Heart left ventricle (tissue), 16 donors: Measurements from ENCODE around the gene AKR7A2. TPM values are rescaled to one million over a fixed set of nuclear protein-coding genes. Genes with fewer than 3 reads are reported as not detected.

ENCODE experiments used
- ATAC-seq, 4 donors: fragments of 200-7000 bp; cut with Tn5 transposase; one replicate each; pipeline ENCODE4 v1.9.1; 2020 to 2022; ENCODE audit warnings: moderate library complexity in 4 of 4, mild to moderate bottlenecking in 3 of 4, moderate number of reproducible peaks in 1 of 4
- DNase-seq, 5 donors: peaks; one replicate each; pipeline ENCODE4 v3.0.0-alpha.2; 2020
- H3K27ac ChIP-seq, 12 donors: fragments of 200-600 bp; sonication (generic) in 4 of 12; one replicate each; pipeline versions ENCODE4 v1.5.0 to v1.8.0; 2016 to 2022; ENCODE audit warnings: mild to moderate bottlenecking in 2 of 12
- H3K27me3 ChIP-seq, 9 donors: fragments of 200-600 bp; sonication (generic) in 2 of 9; one replicate each; pipeline versions ENCODE4 v1.5.1 to v1.8.0; 2016 to 2022; ENCODE audit warnings: mild to moderate bottlenecking in 3 of 9
- H3K36me3 ChIP-seq, 9 donors: fragments of 200-600 bp; sonication (generic) in 2 of 9; one replicate each; pipeline versions ENCODE4 v1.5.0 to v1.8.0; 2018 to 2022; ENCODE audit warnings: mild to moderate bottlenecking in 2 of 9
- H3K4me1 ChIP-seq, 12 donors: fragments of 200-600 bp; sonication (generic) in 4 of 12; one replicate each; pipeline versions ENCODE4 v1.5.0 to v1.8.0; 2016 to 2022; ENCODE audit warnings: mild to moderate bottlenecking in 3 of 12
- H3K4me3 ChIP-seq, 12 donors: fragments of 200-600 bp; sonication (generic) in 4 of 12; one replicate each; pipeline versions ENCODE4 v1.5.0 to v1.8.0; 2017 to 2022; ENCODE audit warnings: mild to moderate bottlenecking in 9 of 12, moderate library complexity in 4 of 12
- H3K9me3 ChIP-seq, 12 donors: fragments of 200-600 bp; sonication (generic) in 4 of 12; one replicate each; pipeline versions ENCODE4 v1.5.0 to v1.8.0; 2016 to 2022; ENCODE audit warnings: mild to moderate bottlenecking in 1 of 12
- POLR2A ChIP-seq, 2 donors: fragments of 450-650 bp; IDR thresholded peaks; one replicate each; pipeline ENCODE4 v1.6.1; 2017; ENCODE audit warnings: antibody characterized with exemption in 2 of 2, mild to moderate bottlenecking in 2 of 2, moderate library complexity in 2 of 2
- WGBS, 4 donors: extraction: QIAGEN DNeasy Blood & Tissue Kit in 2 of 4; methylation state at CpG; one replicate each; pipeline versions ENCODE4 v1.1.5 to v1.1.7; 2013 to 2018; 5-methylcytosine and 5-hydroxymethylcytosine counted together
- intact Hi-C, 10 donors: fragments of 100-400 bp; cut with DNase I; formaldehyde crosslinking; loops; one replicate each; pipeline versions ENCODE4 v1.11.1 to v1.14.2; 2022
- polyA plus RNA-seq, 2 donors: library from polyadenylated mRNA; stranded (reverse); fragments of 200-250 nt; gene quantifications; one replicate each; pipeline ENCODE4 v1.2.3, GENCODE V29; 2013
- total RNA-seq, 9 donors: library from RNA; depleted of rRNA in 2 of 9; stranded (reverse); fragments of >200 nt in 2 of 9; fragmentation: NEBNext Ultra II Directional in 3 of 9; extraction: Animal tissue kit (Norgen Biotek cat#: 25700) in 3 of 9; gene quantifications; one replicate each; pipeline versions ENCODE4 v1.1.0 to v1.2.4, GENCODE V29; 2016 to 2023
- TF ChIP-seq, protein P1 (sequence below), 12 donors: fragments of 200-600 bp; sonication (generic) in 4 of 12; IDR thresholded peaks; one replicate each; pipeline versions ENCODE4 v1.5.0 to v1.8.0; 2018 to 2022; ENCODE audit warnings: antibody characterized with exemption in 12 of 12, mild to moderate bottlenecking in 5 of 12
- donor health status: ischemic (EF 13 %, LVEDD 7.1; RV severe dilation, severe dysfunction).
- donor health status: healthy with polysubstance abuse.
- donor health status: DM: no; HTN: yes; CAD: no.
- donor health status: DM: no; HTN: no; CAD: no.
- donor health status: ischemic (EF 25% LVEDD 6.9; RV normal size, moderate dysfunction).
- donor health status: ischemic (EF 25% LVEDD 5.7; RV mildly dilated, moderate dysfunction).
- donor health status: healthy.
- donor health status: DM: yes; HTN: yes; CAD: no.
- donor health status: ischemic (EF 35%, LVEDD 5.7; RV mildly dilated, moderate dysfunction).
- donor health status: nonischemic (EF 11% LVEDD 7.7; RV severe dilation, severe dysfunction).
- donor health status: DM: yes; HTN: yes; CAD: no.
- donor health status: PGD.
- donor health status: ischemic (EF 29% LVEDD 5.4; RV normal size, mild dysfunction).
- donor health status: nonischemic (EF 23%, LVEDD 6.1; RV moderate dilation, normal function).

The AKR7A2 gene
- total and polyA plus RNA-seq, 11 donors: 13.8 to 97.5 (median 41.9) TPM

DNA sequence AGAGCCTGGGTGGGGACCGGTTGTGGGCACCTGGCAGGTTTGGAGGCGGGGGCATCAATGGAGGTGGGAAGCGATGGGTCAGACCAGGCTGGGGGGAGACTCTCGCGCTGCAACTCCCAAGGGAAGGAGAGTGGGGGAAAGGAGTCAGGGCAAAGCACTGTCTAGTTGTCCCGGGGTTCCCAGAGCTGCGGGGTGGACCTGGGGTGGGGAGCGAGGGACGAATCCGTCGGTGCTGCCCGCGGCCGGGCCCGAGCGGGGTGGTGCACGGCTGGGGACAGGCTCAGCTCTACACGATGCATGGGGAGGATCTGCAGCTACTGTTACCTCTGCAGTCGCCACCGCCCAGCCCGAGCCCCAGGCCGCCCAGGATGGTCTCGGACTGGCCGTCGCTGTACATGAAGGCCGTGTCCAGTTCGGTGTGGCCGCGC lies 427 bp downstream of the AKR7A2 start:
- Histone ChIP-seq H3K4me1 (peaks cover 0 to 35% (median 20%) of the 10 kb centered on the region in 12 donors), H3K27me3 (no peaks in the 10 kb centered on the region), H3K9me3 (no peaks in the 10 kb centered on the region), H3K36me3 (peaks cover 0 to 23% (median 20%) of the 10 kb centered on the region in 9 donors), H3K4me3 (peak overlapping the region; percentile 59 to 97 (median 90)), H3K27ac (peak overlapping the region; percentile 21 to 95 (median 90))
- 1 to 3% (median 2%) methylated on average over 22 to 29 of the region's 29 CpGs for WGBS, 4 donors
- DNase-seq (peak in 3 of 5 donors; percentile 42 to 70 (median 47)), ATAC-seq (peak in 2 of 4 donors; percentile 1 to 8)
- TF ChIP-seq, protein P1, sequence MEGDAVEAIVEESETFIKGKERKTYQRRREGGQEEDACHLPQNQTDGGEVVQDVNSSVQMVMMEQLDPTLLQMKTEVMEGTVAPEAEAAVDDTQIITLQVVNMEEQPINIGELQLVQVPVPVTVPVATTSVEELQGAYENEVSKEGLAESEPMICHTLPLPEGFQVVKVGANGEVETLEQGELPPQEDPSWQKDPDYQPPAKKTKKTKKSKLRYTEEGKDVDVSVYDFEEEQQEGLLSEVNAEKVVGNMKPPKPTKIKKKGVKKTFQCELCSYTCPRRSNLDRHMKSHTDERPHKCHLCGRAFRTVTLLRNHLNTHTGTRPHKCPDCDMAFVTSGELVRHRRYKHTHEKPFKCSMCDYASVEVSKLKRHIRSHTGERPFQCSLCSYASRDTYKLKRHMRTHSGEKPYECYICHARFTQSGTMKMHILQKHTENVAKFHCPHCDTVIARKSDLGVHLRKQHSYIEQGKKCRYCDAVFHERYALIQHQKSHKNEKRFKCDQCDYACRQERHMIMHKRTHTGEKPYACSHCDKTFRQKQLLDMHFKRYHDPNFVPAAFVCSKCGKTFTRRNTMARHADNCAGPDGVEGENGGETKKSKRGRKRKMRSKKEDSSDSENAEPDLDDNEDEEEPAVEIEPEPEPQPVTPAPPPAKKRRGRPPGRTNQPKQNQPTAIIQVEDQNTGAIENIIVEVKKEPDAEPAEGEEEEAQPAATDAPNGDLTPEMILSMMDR (IDR thresholded peaks at IDR 0.05): no peak
- no peak for TF ChIP-seq POLR2A (IDR thresholded peaks at IDR 0.05)
- intact Hi-C loops: loop anchor here in 1 of 10 donors (10.0 kb wide), 1 partner anchor 407 kb away; the partner anchor contains the start of gene ALDH4A1

DNA sequence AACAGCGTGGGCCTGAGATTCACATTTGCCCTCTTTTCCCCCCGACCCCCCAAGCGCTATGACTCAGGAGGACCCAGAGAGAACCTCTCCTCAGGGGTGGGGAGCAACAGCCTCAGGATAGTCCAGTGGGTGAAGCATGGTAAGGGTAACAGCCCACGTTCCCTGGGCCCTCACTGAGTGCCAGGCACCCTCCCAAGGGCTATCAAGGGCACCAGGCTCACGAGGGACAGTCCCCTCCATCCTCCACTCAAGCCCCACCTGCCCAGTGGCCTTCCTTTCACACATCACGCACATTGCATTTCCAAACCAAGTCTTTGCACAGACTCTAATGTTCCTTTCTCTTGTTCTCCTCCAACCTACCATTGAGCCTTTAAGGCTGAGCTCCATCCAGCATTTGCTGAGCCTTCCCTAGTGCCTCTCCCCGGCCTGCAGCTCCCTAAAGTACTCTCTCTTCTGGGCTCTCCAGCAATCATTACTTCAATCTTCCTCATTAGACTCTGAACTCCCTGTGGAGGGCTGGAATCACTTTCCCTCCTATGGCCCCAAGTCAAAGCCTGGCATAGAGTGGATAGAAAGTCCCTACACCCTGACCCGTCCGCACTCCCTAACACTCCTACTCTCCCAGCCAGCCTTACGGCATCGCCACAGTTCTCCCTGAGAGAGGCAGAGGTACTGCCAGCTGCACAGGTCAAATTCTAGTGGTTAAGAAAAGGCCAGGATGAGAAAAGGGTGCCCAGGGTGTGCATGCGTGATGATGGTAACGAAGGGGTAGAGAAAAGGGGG lies 1.0 kb downstream of the AKR7A2 start:
- H3K4me3 ChIP-seq: peak overlapping the region; percentile 59 to 97 (median 90)
- DNase-seq (peak in 1 of 5 donors; percentile 54), ATAC-seq (no peak)
- WGBS, 4 donors: 47 to 50% (median 47%) methylated on average over 13 of the region's 13 CpGs
- peaks cover 0 to 29% (median 24%) of the 10 kb centered on the region in 9 donors for H3K36me3 ChIP-seq
- TF ChIP-seq, protein P1 (IDR thresholded peaks at IDR 0.05): no peak
- TF ChIP-seq POLR2A (IDR thresholded peaks at IDR 0.05): no peak
- H3K4me1 ChIP-seq: peaks cover 0 to 33% (median 20%) of the 10 kb centered on the region in 12 donors
- H3K9me3 ChIP-seq: no peaks in the 10 kb centered on the region
- H3K27ac ChIP-seq: peak overlapping the region in 3 of 12 donors; percentile 88 to 93 (median 89)
- intact Hi-C loops: loop anchor here in 1 of 10 donors (10.0 kb wide), 1 partner anchor 406 kb away; the partner anchor contains the start of gene ALDH4A1
- no peaks in the 10 kb centered on the region for H3K27me3 ChIP-seq

DNA sequence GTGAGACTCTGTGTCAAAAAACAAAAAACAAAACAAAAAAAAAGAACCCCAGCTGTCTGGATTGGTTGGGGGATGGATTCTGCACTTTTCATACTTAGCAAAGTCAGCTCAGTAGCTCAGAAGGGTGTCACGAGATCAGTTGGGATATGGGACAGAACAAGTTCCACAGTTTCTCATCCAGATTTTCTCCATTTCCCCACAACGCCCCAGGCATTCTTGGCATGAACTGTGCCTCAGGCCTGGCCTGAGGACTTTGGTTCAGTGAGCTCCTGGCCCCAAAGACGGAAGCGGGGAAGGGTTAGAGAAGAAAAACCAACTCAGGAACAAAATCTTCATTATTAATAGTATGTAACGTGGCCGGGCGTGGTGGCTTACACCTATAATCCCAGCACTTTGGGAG lies 1.9 kb downstream of the AKR7A2 start:
- 84 to 95% (median 91%) methylated on average over 7 of the region's 7 CpGs for WGBS, 4 donors
- no peak overlapping the region for H3K4me3 ChIP-seq
- H3K9me3 ChIP-seq: no peaks in the 10 kb centered on the region
- TF ChIP-seq POLR2A (IDR thresholded peaks at IDR 0.05): no peak
- TF ChIP-seq, protein P1 (IDR thresholded peaks at IDR 0.05): no peak
- no peak overlapping the region for H3K27ac ChIP-seq
- DNase-seq (no peak), ATAC-seq (no peak)
- H3K36me3 ChIP-seq: peaks cover 0 to 38% (median 32%) of the 10 kb centered on the region in 9 donors
- intact Hi-C loops: loop anchor here in 1 of 10 donors (10.0 kb wide), 1 partner anchor 405 kb away; the partner anchor contains the start of gene ALDH4A1
- peaks cover 0 to 26% (median 20%) of the 10 kb centered on the region in 12 donors for H3K4me1 ChIP-seq
- H3K27me3 ChIP-seq: no peaks in the 10 kb centered on the region

DNA sequence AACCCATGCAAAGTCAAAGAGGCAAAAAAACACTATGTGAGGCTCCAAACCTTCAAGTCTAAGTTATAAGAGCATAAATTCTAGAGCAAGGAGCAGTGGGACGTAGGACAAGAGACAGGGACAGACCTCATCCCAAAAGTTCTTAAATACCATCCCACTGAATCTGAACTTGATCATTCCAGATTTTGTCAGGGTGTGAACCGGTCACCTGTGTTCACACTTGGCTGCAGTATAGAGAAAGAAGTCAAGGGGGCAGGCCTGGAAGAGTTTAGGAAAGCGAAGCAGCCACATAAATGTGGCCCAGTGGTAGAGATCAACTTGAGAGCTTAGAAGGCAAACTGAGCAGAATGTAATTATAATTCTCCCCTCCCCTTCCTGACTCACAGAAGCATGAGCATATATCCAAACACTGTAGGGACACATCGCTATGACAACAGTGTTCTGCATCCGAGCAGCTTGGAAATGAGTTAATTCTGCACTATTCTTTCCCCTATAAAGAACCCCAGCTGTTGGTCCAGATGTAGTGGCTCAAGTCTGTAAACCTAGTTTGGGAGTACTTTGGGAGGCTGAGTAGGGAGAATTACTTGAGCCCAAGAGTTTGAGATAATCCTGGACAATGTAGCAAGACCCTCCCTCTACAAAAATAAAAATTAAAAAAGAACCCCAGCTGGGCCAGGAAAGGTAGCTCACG lies 2.7 kb downstream of the AKR7A2 start:
- Histone ChIP-seq H3K4me1 (peaks cover 0 to 26% (median 20%) of the 10 kb centered on the region in 12 donors), H3K36me3 (peaks cover 0 to 46% (median 40%) of the 10 kb centered on the region in 9 donors), H3K4me3 (no peak overlapping the region), H3K27me3 (no peaks in the 10 kb centered on the region), H3K9me3 (no peaks in the 10 kb centered on the region), H3K27ac (no peak overlapping the region)
- DNase-seq (no peak), ATAC-seq (no peak)
- intact Hi-C loops: no loop called here
- no peak for TF ChIP-seq POLR2A (IDR thresholded peaks at IDR 0.05)
- TF ChIP-seq, protein P1 (IDR thresholded peaks at IDR 0.05): no peak
- WGBS, 4 donors: 79 to 89% (median 81%) methylated on average over 6 of the region's 6 CpGs
